NCI-H2107 (cell line): ENCODE results near the gene DNAJB1.
A peak's percentile ranks its signal among the peaks of the same experiment; 100 is the strongest.

Experiments used
- DNase-seq: peaks from one replicate; lab custom pipeline; 2025; lab: John Stamatoyannopoulos, UW

Gene DNAJB1

GRCh38 chr19:14473073-14473977 is 44.9 kb downstream of the DNAJB1 start:
- no peak for DNase-seq

- peak; percentile 64 for DNase-seq
Measured at GRCh38 chr19:14472202-14472938, 45.8 kb downstream of the DNAJB1 start.

- no peak for DNase-seq
Measured at GRCh38 chr19:14471436-14472187, 46.6 kb downstream of the DNAJB1 start.

GRCh38 chr19:14470031-14470876 is 47.9 kb downstream of the DNAJB1 start:
- DNase-seq: no peak

GRCh38 chr19:14467816-14468215 is 50.4 kb downstream of the DNAJB1 start:
- DNase-seq: no peak

GRCh38 chr19:14467391-14467790 is 50.8 kb downstream of the DNAJB1 start:
- no peak for DNase-seq
